Hematopoietic multipotent progenitor cell treated with erythropoietin and hydrocortisone succinate and interleukin-3 and kit ligand, for 6 days (in vitro differentiated cells): ENCODE measurements around the gene KCNN4.
"Not testable (repeated sequence)": the region's sequence is repeated elsewhere in the genome, so short reads cannot be mapped to it uniquely, and the experiment has no call there.

Experiments
- DNase-seq: peaks from one replicate; pipeline ENCODE4 v3.0.0-alpha.2; 2015

KCNN4 gene

DNA sequence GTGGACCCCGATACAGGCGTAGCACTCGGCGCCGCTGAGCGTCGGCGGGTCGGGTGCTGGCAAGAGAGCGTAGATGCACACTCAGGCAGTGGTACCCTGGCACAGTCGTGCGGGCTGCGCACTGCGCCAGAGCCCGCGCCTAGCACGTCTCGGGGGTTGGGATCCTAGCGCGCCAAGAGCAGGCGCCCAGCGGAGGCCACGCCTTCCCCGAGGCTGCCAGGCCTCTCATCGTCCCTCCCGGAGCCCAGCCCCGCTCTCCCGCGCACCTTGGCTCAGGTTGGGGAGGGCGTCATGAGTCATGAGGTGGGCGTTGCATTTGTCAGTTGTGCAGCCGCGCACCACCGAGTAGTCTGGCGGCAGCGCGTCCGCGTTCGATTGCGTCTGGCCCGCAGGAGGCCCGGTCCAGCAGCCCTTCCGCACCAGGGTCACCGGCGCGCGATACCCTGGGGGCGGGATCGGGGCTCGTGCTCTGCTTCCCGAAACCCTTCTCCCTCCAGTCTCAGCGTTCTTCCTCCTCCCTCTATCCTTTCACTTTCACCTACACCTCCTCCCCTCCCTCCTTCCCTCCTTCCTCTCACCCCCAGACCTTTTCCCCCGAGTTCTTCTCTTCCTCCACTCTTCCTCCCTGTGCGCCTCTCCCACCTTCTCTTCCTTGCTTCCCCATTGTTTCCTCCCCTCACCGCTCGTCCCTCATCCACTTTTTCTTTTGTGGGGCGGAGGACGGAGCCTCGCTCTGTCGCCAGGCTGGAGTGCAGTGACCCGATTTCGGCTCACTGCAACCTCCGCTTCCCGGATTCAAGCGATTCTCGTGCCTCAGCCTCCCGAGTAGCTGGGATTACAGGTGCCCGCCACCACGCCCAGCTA, 18.0 kb upstream of the KCNN4 start:
- DNase-seq: peak; percentile 55

DNA sequence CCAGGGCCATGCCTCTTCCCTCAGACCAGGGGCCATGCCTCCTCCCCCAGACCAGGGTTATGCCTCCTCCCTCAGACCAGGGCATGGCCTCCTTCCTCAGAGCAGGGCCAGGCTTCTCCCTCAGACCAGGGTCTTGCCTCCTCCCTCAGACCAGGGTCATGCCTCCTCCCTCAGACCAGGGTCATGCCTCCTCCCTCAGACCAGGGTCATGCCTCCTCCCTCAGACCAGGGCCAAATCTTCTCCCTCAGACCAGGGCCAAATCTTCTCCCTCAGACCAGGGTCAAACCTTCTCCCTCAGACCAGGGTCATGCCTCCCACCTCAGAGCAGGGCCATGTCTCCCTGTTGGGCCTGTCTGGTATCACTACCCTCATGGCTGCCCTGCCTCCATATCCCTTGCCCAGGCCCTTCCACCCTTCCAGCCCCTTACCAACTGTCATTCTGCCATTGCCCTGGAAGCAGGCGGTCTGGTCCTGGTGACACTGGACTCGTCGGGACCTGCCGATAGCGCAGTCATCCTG, 17.3 kb upstream of the KCNN4 start:
- DNase-seq: no peak

DNA sequence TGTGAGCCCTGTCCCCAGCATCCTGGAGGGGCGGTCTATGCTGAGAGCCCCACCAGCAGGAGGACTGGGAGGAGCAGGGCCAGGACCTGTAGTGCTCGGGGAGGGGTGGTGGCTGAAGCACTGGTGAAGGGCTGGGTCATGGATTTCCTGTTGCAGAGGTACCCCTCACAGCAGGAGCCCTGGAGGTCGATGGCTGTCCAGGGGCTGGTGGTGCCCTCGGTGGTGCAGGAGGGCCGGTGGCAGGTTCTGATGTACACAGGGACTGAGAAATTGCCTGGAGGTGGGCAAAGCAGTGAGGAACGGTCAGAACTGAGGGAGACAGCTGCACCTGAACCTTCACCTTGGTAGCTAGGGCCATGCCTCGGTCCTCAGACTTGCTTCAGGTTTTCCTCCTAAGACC, 16.8 kb upstream of the KCNN4 start:
- no peak for DNase-seq

DNA sequence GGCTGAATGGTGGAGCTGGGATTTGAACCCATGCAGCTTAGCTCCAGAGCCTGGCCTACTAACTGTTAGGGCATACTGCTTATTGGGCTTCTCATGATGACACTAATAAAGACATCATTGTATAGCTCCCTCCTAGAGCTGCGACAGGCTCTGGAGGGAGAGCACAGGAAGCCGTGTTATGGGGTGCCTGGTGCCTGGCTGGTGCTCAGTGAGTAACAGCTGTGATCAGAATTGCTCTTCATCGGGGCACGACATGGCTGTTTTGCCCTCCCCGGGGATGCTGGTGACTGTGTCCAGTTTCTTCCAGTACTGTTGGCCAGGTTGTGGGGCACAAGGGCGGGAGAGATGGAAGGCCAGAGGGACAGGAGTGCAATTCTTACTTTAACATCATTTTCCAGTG, 16.3 kb upstream of the KCNN4 start:
- no peak for DNase-seq

DNA sequence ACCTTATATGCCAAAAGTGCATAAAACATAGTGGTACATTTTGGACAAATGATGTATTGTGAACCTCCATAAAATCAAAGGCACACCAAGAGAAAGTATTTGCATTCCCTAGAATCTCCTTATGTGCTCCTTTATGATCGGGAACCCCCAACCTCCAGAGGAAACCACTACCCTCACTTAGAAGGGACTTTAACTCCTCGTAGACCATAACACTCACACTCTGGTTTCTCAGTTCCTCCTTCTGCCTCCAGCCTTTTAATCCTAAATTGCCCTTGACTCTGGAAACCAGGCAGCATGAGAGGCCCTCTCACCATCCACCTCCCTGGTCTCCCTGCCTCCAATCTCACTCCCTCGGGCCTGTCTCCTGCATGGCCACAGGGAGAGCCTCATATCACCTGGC, 9.8 kb upstream of the KCNN4 start:
- no peak for DNase-seq

DNA sequence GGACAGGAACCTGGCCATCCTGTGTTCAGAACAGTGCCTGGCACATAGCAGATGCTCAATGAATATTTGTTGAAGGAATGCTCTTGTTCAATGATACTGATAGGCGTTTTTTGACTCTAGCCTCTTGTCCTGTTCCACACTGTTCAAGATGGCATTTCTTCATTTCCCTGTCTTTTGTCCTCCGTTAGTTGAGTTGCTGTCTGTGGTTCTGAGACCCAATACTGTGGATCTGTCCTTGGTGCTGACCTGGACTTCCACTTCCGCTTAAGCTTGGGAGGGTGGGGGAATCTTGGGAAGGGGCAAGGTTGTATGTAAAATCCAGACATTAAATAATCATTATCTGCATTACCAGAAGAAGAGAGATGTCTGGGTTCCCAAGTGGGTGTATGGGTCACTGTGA, 8.3 kb upstream of the KCNN4 start:
- peak; percentile 78 for DNase-seq

DNA sequence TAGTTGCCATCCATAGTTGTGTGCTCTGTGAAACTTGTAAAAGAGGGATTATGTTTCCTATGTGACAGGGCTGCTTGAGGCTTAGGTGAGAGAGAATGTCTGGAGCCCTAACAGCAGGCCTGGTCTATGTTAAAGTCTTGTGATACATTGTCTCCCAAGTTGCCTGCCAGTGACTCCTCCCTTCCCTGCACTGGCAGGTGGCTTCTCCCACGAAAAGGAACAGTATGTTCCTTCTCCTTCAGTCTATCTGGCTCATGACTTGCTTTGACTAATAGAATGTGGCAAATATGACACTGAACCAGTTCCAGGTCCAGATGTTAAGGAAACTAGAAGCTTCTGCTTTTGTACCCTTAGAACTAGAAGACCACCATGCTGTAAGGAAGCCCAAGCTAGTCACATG, 5.9 kb upstream of the KCNN4 start:
- no peak for DNase-seq

DNA sequence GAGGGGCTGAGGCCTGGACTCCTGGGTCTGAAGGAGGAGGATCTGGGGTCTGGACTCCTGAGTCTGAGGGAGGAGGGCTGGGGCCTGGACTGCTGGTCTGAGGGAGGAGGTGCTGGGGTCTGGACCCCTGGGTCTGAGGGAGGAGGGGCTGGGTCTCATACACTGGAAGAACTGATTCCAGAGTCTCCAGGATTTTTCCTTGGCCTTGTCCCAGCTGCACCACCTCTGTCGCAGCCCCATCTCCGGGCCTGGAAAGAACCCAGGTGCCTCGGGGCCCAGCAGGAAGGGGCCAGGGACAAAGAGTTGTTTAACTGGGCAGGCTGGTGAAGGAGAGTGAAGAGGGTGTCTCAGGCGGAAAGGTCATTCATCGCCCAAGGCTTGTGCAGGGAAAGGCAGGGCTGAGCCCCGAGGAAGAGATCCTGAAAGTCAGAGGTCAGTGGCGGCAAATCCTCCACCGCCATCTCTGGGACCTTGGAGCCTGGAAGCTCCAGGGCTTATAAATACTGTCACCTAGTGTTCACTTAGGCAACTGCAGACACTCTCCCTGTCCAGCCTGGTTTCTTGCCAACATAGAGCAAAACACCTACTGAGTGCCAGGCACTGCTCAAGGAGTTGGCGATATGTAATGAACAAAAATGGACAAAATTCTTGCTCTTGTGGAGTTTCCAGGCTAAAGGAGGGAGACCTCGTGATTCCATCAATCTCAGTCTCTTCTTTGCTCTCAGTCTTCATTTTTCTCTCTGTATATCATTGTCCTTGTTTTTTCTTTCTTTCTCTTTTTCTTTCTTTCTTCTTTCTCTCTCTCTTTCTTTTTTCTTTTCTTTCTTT, 4.4 kb upstream of the KCNN4 start:
- peak; percentile 91 for DNase-seq

DNA sequence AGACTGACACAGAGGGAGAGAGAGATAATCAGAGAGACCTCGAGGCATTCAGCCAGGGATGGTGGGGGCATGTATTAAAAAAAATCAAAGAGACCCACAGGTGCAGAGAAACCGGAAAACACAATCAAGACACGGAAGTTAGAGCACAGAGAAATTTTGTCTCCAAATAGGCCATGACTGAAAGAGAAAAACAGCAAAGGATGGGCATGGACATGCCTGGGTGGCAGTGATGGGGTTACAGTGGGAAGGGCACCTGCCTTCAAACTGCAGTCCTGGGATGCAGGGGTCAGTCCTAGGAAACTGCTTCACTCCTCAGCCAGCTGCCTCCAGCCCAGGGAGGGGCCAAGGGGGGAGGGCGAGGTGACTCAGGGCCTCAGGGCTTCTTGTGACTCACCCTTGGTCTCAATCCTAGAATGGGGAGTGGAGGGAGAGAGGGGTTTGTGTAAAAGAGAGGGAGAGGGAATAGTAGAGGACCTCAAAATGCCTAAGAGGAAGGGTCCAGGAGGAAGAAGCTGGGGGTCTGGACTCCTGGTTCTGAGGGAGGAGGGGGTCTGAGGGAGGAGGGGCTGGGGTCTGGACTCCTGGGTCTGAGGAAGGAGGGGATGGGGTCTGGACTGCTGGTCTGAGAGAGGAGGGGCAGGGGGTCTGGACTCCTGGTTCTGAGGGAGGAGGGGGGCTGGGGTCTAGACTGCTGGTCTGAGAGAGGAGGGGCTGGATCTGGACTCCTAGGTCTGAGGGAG, 3.6 kb upstream of the KCNN4 start:
- peak; percentile 72 for DNase-seq

DNA sequence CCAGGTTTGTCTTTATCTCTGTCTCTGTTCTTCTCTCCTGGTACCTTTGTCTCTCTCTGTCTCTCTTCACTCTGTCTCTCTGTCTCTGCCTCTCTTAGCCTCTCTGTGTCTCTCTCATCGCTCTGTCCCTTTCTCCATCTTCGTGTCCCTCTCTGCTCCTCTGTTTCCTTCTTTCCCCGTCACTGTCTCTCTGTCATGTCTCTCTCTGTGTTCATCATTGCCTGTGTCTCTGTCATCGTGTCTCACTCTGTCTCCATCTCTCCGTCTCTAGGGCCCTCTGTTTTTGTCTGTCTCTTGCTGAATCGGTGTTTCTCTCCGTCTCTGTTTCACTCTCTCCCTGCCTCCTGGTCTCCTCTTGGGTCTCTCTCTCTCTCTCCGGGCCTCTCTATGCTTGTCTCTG, 2.9 kb upstream of the KCNN4 start:
- DNase-seq: no peak

DNA sequence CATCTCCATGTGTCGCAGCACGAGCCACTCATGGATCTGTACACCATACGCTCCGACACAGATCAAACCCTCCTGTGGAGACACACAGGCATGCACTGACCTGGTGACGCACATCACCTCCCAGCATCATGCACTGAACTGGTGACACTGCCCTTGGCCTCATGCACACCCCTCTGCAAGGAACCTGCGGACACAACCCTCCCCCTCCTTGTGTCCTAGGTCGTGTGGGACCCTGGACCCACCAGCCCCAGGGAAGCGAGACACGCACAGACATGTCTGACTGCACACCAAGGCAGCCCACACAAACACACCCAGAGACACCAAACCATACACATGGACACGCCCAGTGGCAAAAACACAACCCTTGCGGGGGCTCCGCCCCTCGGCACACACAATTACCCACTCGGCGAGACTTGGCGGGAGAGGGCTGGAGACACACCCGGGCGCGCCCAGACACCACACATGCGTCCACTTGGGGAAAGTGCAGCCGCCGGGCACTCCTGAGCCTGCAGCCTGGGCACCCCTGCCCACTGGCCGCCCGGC, 2.0 kb upstream of the KCNN4 start:
- DNase-seq: peak; percentile 80

DNA sequence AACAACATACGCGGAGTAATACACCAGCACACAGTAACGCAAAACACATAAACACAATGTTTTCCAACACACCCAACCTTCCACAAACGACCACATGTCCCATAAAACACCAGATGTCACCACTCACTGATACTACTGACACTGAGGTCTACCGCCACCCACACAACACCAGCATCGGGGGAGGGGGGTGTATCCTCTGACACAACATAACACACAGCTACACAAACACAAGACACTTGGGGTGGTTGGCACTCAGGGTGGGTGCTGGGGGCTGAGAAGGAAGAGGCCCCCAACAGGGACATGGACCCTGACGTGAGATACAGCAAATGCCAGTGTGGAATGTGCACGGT, 1.5 kb upstream of the KCNN4 start:
- no peak for DNase-seq

DNA sequence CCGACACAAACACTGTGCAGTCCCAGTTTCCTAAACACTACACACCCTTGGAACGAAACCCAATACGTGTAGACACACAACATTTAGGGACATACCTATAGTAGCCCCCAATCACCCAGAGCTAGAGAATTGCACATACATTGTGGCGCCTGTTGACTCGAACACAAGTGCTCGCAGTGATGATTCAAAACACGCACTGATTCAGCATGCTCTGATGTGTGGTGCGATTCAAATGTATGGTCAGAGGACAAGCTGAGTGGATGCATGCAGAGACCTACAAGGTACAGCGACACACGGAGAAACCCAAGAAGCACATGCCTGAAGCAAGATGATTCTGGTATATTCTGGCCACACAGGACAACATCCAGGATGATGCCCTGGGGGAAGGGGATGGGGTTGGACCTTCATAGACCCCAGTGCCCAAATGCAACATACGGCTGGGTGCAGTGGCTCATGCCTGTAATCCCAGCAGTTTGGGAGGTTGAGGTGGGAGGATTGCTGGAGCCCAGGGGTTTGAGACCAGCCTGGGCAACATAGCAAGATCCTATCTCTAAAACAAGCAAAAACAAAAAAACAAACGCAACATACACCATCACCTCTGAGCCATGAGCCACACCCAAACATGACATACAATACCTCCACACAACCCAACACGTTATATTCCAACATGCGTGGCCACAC, 997 bp upstream of the KCNN4 start:
- no peak for DNase-seq

DNA sequence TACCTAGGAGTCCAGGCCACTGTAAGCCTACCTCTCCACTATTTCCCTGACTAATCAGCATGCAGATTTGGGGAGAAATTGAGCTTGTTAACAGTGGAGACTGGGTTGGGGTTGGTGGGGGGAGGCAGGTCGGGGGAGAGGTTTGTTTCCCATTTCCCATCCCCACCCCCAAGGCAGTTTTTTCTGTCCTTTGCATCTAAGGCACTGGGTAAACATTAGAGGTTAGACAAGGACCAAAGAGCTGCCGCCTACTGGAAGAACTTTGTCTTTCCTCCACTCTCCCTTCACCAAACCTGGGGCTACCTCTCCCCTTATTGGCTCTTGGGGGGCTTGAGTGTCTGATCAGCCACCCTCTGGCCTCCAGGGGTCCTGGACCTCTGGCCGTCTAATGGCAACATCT, 953 bp downstream of the KCNN4 start:
- peak; percentile 76 for DNase-seq

DNA sequence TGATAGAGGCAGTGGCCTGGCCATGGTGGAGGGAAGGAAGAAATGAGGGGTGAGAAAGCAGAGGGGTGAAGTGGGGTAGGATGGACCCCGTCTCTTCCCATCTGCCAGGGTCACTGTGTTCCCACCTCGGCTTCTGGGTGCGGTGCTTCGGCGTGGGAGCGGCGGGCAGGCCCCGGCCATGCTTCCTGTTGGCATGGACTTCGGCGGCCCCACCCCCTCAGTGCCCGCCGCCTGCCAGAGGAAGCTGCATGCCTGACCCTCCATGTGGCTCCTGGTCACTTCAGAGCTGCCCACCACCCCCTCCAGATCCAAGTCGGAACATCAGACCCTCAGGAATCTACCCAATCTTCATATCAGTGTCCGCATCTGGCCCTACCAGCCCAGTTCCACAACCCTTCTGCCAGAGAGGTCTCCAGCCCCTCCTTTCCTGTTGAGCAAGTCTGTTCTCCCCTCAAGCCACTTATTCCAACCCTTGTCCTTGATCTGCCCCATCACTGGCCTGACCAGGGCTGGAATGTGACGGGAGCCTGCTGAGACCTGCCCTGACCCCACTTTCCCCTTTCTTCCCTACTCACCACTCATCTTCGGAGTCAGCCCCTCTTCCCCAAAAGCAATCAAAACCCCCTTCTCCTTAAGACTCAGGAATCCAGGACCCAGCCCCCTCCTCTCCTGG, 1.5 kb downstream of the KCNN4 start:
- peak; percentile 39 for DNase-seq

DNA sequence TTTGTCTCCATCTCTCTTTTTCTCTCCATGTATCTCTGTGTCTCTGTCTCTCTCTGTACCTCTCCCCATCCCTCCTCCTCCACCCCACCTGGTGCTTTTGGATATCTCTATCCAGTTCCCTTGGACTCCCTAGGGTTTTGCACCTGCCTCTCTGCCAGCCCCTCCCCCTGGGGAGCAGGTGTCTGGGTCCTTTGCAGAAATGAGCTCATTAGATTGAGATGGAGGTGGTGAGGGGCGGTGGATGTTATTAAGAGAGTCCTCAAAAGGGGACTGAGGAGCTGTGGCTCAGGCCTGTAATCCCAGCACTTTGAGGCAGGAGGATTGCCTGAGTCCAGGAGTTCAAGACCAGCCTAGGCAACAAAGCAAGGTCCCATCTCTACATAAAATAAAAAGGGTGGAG, 2.1 kb downstream of the KCNN4 start:
- DNase-seq: no peak

DNA sequence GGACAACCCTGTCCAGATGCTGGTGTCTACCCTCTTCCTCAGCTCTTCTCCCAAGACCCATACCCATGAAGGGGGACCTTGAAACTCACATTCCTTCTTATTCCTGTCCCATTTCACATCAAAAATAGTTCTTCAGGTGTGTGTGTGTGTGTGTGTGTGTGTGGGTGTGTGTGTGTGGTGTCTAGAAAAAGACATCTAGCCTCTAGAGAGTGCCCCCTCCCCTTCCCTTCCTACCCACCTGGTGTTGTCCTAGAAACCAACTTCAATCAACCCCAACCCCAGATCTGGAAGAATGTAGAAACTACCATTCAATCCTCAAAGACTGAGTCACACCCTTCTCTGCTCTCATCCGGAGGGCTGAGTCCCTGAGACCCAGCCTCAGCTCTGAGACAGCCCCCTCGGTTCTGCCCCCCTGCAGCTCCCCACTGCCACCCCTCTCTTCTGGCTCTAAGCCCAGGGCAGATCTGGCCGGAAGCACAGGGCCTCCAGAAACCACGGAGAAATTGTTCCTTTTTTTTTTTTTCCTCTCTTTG, 3.5 kb downstream of the KCNN4 start:
- peak; percentile 82 for DNase-seq

DNA sequence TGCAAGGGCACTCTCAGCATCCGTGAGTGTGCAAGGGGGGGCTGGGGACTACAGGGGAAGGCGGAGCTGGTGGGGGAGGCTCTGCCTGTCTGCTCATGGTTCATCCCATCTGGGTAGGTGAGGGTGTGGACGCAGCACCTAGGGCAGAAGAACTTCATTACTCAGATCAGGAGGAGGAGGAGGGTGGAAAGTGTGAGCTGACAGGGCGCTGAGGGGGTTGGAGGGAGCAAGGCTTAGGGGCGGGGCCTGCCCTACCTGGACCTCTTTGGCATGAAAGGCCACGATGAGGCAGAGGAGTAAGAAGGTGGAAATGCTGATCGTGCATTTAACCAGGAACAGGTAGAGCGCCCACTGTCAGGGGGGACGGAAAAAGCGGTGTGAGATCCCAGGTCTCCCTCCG, 4.5 kb downstream of the KCNN4 start:
- no peak for DNase-seq

DNA sequence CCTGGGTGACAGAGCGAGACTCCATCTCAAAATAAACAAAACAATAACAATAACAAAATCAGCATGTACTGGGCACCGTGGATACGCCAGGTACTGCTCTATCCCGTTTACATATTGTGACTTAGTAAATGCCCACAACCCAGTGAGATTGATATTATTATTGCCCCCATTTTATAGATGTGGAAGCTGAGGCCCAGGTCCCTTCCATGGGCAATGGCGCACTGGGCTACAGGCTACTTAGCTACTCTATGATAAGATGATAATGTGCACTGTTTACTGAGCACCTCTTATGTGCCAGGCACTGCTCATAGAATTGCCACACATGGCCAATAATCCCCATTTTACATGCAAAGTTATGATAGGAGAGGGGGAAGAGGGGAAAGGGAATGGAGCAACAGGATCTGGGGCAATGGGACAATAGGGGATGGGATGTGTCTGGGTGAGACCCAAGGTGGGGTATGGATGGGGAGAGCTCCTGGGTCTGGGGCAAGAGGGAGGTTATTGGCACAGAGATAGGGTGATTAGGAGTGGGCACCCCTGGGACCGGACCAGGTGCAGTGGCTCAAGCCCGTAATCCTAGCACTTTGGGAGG, 5.4 kb downstream of the KCNN4 start:
- DNase-seq: no peak

DNA sequence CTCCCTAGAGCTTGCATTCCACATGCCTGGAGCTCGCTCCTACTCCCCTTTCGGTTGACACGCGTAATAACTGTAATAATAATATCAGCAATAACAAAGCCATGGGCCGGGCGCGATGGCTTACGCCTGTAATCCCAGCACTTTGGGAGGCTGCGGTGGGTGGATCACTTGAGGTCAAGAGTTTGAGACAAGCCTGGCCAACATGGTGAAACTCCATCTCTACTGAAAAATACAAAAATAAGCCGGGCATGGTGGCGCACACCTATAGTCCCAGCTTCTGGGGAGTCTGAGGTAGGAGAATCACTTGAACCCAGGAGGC, 5.9 kb downstream of the KCNN4 start:
- not testable (repeated sequence) for DNase-seq
